ENCODE results near the gene AP2A1.

AP2A1 gene

DNA sequence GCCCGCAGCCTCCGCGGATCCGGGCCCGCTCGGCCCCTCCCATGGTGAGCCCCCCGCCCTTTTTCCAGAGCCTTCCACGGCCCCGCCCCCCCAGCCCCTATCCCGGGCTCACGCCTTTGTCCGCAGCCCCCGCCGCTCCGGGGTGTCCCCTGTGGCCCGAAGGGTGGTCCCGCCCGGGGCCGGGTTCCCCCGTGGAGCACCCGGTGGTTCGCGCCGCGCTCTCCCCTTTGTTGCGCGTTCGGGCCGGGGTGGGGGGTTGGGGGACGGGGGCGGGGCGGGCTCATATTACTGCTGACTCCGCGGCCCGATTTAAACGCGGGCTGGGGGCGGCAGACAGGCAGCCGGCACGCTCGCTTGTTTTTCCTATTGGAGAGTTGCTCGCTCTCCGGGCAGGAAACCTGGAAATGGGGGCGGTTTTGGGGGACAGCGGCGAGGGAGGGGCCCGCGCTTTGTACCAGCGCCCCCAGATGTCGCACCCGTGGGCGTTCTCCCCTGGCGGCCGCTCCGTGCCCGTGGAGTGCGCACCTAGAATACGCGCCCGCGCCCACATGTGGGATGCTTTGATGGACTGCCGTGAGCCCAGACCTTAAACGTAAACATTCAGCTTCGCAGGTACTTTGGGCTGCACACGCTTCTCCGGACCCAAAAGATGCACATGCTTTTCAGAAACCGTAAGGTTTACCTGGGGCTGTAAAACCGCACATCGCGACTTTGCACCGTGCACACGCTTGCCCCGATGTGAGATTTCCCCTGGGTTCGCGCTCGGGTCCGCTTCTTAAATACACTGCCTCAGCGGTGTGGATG, 84.9 kb downstream of the AP2A1 start:
- DNase-seq (ENCODE audit: low read depth): no peak
- H3K4me3 ChIP-seq (ENCODE audit: control insufficient read depth, low read depth, low read length): peak overlapping the region; percentile 87
- TF ChIP-seq, protein P1, sequence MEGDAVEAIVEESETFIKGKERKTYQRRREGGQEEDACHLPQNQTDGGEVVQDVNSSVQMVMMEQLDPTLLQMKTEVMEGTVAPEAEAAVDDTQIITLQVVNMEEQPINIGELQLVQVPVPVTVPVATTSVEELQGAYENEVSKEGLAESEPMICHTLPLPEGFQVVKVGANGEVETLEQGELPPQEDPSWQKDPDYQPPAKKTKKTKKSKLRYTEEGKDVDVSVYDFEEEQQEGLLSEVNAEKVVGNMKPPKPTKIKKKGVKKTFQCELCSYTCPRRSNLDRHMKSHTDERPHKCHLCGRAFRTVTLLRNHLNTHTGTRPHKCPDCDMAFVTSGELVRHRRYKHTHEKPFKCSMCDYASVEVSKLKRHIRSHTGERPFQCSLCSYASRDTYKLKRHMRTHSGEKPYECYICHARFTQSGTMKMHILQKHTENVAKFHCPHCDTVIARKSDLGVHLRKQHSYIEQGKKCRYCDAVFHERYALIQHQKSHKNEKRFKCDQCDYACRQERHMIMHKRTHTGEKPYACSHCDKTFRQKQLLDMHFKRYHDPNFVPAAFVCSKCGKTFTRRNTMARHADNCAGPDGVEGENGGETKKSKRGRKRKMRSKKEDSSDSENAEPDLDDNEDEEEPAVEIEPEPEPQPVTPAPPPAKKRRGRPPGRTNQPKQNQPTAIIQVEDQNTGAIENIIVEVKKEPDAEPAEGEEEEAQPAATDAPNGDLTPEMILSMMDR (IDR thresholded peaks at IDR 0.05; ENCODE audit: control insufficient read depth, insufficient read depth, low read depth, low read length, missing control alignments): no peak

DNA sequence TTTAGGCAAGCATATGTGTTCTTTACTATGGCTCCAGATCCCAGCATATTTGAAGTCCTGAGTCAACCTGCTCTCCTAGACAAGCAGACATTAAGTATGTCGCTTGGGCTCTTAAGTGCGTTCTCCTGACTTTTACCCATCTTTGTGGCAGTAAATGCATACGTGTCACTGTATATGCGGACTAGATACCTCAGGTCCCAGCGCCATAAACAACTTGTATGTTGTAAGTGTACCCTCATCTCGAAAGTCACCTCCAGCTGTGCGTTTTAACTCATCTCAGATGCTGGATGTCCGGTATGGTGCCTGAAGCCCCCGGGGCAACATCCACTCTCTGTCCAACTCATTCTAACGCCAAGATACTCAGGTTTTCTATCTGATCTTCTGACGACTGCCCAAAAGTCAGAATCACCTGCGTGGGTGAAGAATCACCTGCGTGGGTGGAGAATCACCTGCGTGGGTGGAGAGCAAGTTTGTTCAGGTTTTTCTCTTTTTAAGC, 85.9 kb downstream of the AP2A1 start:
- DNase-seq (ENCODE audit: low read depth): no peak
- H3K4me3 ChIP-seq (ENCODE audit: control insufficient read depth, low read depth, low read length): peak overlapping the region; percentile 87
- TF ChIP-seq, protein P1 (IDR thresholded peaks at IDR 0.05; ENCODE audit: control insufficient read depth, insufficient read depth, low read depth, low read length, missing control alignments): no peak

DNA sequence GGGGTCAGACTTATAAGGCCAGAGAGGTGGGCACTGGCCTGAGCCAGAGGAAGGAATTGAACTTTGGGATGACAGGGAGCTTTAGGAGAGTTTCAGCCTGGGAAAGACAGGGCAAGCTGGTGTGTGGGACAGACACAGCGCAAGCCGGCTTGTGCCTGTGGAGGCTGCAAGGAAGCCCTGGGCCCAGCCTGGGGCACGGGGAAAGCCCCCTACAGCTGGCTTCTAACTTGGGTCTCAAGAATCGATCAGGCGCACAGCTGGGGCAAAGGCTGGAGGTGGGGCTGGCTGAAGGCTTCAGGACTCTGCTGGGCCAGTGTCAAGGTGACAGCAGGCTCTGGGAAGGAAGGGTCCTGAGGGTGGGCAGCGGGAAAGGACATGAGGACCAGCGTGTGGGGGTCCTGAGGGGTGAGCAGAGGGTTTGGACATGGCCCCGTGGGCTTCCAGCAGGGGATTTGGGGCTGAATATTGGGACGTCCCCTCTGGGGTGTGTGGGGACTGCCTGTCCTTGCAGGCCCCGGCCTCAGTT, 87.1 kb downstream of the AP2A1 start:
- TF ChIP-seq, protein P1 (IDR thresholded peaks at IDR 0.05; ENCODE audit: control insufficient read depth, insufficient read depth, low read depth, low read length, missing control alignments): no peak

DNA sequence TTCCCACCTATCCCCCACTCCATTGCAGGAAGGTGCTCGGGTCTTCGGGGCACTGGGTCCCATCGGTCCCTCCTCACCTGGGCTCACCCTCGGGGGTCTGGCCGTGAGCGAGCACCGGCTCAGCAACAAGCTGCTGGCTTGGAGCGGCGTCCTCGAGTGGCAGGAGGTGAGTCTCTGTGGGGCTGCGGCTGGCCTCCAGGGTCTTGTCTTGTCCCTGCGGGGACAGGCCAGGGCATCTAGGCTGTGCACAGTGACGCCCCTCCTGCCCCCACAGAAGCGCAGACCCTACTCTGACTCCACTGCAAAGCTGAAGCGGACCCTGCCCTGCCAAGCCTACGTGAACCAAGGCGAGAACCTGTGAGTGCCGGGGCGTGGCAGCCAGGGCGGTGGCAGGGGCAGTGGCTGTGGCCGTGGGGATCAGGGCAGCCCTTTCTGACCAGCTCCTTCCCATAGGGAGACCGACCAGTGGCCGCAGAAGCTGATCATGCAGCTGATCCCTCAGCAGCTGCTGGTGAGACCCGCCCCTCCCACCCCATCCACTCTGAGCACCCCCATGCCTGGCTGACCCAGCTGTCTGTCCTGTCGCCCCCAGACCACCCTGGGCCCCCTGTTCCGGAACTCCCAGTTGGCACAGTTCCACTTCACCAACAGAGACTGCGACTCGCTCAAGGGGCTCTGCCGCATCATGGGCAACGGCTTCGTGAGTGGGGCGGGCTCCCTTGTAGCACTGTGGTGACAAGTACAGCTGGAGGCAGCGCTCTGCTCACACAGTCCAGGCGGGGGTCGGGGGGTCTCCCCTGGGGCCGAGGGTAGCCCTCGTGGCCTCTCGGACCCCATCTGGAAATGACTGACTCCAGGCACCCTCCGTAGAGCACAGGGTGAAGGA, 87.8 kb downstream of the AP2A1 start:
- H3K4me3 ChIP-seq (ENCODE audit: control insufficient read depth, low read depth, low read length): no peak overlapping the region
- TF ChIP-seq, protein P1 (IDR thresholded peaks at IDR 0.05; ENCODE audit: control insufficient read depth, insufficient read depth, low read depth, low read length, missing control alignments): no peak

More for the DNA sequence above, 87.1 kb downstream of the AP2A1 start:
- no peak for DNase-seq (ENCODE audit: low read depth)
- H3K4me3 ChIP-seq (ENCODE audit: control insufficient read depth, low read depth, low read length): no peak overlapping the region

DNA sequence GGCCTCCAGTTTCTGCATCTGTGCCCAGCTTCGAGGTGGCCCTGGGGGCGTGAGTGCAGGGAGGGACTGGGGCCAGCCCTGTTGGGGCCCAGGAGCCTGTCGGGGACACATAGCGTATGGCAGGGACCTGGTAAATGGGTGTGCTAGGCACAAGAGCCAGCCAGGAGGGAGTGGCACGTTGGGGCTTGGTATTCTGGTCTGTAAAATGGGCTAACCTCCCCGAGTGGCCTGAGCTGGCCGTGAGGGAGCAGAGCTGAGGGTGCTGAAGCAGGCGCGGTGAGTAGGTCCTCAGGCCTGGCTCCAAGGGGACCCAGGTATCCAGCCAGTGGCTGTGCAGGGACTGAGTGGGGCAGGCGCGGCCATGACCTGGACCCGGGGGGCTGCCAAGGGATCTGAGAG, 88.5 kb downstream of the AP2A1 start:
- TF ChIP-seq, protein P1 (IDR thresholded peaks at IDR 0.05; ENCODE audit: control insufficient read depth, insufficient read depth, low read depth, low read length, missing control alignments): no peak
- H3K4me3 ChIP-seq (ENCODE audit: control insufficient read depth, low read depth, low read length): no peak overlapping the region
- no peak for DNase-seq (ENCODE audit: low read depth)

More for the DNA sequence above, 87.8 kb downstream of the AP2A1 start:
- no peak for DNase-seq (ENCODE audit: low read depth)
